Measurements from ENCODE around the gene MEGF10.

DNA sequence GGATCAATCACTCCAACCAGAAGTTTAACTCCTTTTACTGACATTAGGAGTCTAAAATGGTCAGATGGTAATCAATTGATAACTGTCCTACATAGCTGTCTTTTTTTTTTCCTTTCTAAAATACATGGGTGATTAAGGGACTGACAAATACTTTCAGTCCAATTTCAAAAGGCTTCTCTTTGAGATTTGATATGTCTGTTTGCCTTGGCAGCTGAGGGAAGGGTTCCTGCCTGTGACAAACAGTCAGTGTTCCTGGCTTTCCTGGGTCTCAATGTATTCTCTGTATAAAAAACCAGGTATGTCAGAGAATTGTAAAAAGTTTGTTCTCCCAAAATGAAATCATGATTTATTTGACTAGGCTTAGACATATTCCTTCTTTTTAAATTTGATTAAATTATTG lies 84.5 kb downstream of the MEGF10 start:
- TF ChIP-seq, protein P1, sequence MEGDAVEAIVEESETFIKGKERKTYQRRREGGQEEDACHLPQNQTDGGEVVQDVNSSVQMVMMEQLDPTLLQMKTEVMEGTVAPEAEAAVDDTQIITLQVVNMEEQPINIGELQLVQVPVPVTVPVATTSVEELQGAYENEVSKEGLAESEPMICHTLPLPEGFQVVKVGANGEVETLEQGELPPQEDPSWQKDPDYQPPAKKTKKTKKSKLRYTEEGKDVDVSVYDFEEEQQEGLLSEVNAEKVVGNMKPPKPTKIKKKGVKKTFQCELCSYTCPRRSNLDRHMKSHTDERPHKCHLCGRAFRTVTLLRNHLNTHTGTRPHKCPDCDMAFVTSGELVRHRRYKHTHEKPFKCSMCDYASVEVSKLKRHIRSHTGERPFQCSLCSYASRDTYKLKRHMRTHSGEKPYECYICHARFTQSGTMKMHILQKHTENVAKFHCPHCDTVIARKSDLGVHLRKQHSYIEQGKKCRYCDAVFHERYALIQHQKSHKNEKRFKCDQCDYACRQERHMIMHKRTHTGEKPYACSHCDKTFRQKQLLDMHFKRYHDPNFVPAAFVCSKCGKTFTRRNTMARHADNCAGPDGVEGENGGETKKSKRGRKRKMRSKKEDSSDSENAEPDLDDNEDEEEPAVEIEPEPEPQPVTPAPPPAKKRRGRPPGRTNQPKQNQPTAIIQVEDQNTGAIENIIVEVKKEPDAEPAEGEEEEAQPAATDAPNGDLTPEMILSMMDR (IDR thresholded peaks at IDR 0.05) = no peak
- no peak for TF ChIP-seq POLR2A (IDR thresholded peaks at IDR 0.05)
- TF ChIP-seq POLR2AphosphoS5 (IDR thresholded peaks at IDR 0.05) = no peak
